Retinal pigment epithelial cell (primary cell): ENCODE measurements around the gene NINL.

Experiments
- DNase-seq: peaks from one replicate; pipeline ENCODE4 v3.0.0-alpha.2; 2010; ENCODE audit warnings: low read depth
- H3K4me3 ChIP-seq: 2 replicates; pipeline ENCODE4 v1.5.1; 2011; ENCODE audit warnings: mild to moderate bottlenecking, low read length, control low read depth, moderate library complexity
- CTCF ChIP-seq: conservative IDR thresholded peaks from 2 replicates; pipeline ENCODE4 v1.5.1; 2011; ENCODE audit warnings: low read depth, low read length, control low read depth, inconsistent platforms

NINL gene

GRCh38 chr20:25459916-25460535, 125.3 kb downstream of the NINL start:
- DNase-seq = no peak
- no peak for TF ChIP-seq CTCF
- H3K4me3 ChIP-seq = no peak overlapping the region

- no peak for DNase-seq
- no peak overlapping the region for H3K4me3 ChIP-seq
- TF ChIP-seq CTCF = no peak
Observed at GRCh38 chr20:25459111-25459830, 126.1 kb downstream of the NINL start.

GRCh38 chr20:25457886-25458680, 127.2 kb downstream of the NINL start:
- TF ChIP-seq CTCF = no peak
- no peak overlapping the region for H3K4me3 ChIP-seq
- no peak for DNase-seq

- DNase-seq = no peak
- TF ChIP-seq CTCF = no peak
Observed at GRCh38 chr20:25454153-25454900, 131.0 kb downstream of the NINL start.

GRCh38 chr20:25453035-25453810, 132.1 kb downstream of the NINL start:
- H3K4me3 ChIP-seq = no peak overlapping the region
- peak; percentile 8 for DNase-seq
- no peak for TF ChIP-seq CTCF

More at GRCh38 chr20:25454153-25454900, 131.0 kb downstream of the NINL start:
- H3K4me3 ChIP-seq = no peak overlapping the region

GRCh38 chr20:25452333-25452732, 133.0 kb downstream of the NINL start:
- H3K4me3 ChIP-seq = no peak overlapping the region
- no peak for DNase-seq
- TF ChIP-seq CTCF = no peak
